Osteoblast (primary cell): ENCODE data around the gene FBXO46. TPM values are rescaled to one million over a fixed set of nuclear protein-coding genes. Genes with fewer than 3 reads are reported as not detected.

Source experiments
- DNase-seq: peaks from one replicate; pipeline ENCODE4 v3.0.0; 2011; ENCODE audit warnings: low spot score, mixed read lengths; ENCODE audit not compliant: insufficient read length; ENCODE audit errors: missing footprints
- H2AFZ ChIP-seq: 2 replicates; pipeline ENCODE4 v1.6.0; 2011; ENCODE audit warnings: mild to moderate bottlenecking, low read length
- H3K27ac ChIP-seq: 2 replicates; pipeline ENCODE4 v1.5.1; 2011; ENCODE audit warnings: mild to moderate bottlenecking, low read depth, low read length, moderate library complexity
- H3K27me3 ChIP-seq: 2 replicates; pipeline ENCODE4 v1.6.0; 2012; ENCODE audit warnings: mild to moderate bottlenecking, control low read depth, inconsistent platforms, low read length, moderate library complexity; ENCODE audit not compliant: insufficient read depth
- H3K36me3 ChIP-seq: 2 replicates; pipeline ENCODE4 v1.5.1; 2011; ENCODE audit warnings: mild to moderate bottlenecking, low read length, control low read depth, moderate library complexity; ENCODE audit not compliant: insufficient read depth
- H3K4me1 ChIP-seq: 2 replicates; pipeline ENCODE4 v1.5.1; 2011; ENCODE audit warnings: mild to moderate bottlenecking, low read length, control low read depth, moderate library complexity; ENCODE audit not compliant: insufficient read depth
- H3K4me2 ChIP-seq: 2 replicates; pipeline ENCODE4 v1.6.0; 2011; ENCODE audit warnings: mild to moderate bottlenecking, low read length; ENCODE audit not compliant: insufficient read depth
- H3K4me3 ChIP-seq: fragments of 200-600 bp; sonication (generic); 3 replicates; pipeline ENCODE4 v1.5.1; 2012; ENCODE audit warnings: mild to moderate bottlenecking, low read length, inconsistent platforms; ENCODE audit not compliant: insufficient read depth
- H3K79me2 ChIP-seq: 2 replicates; pipeline ENCODE4 v1.6.0; 2012; ENCODE audit warnings: mild to moderate bottlenecking, low read length, control low read depth, inconsistent platforms; ENCODE audit not compliant: insufficient read depth
- H3K9me3 ChIP-seq: 2 replicates; pipeline ENCODE4 v1.5.1; 2011; ENCODE audit warnings: low read depth, low read length, control low read depth
- H4K20me1 ChIP-seq: 2 replicates; pipeline ENCODE4 v1.6.0; 2012; ENCODE audit warnings: mild to moderate bottlenecking, low read length, control low read depth; ENCODE audit not compliant: insufficient read depth
- total RNA-seq: library from RNA; depleted of rRNA; stranded (reverse); fragments of >200 nt; gene quantifications from 2 replicates; pipeline ENCODE4 v1.2.3, GENCODE V29; 2012
- TF ChIP-seq, protein P1 (sequence below): IDR thresholded peaks from 2 replicates; pipeline ENCODE4 v1.5.1; 2011; ENCODE audit warnings: mild to moderate bottlenecking, low read depth, low read length, moderate library complexity; ENCODE audit errors: extremely low read depth

FBXO46 gene
- total RNA-seq, 1 donor: 9.0 TPM

DNA sequence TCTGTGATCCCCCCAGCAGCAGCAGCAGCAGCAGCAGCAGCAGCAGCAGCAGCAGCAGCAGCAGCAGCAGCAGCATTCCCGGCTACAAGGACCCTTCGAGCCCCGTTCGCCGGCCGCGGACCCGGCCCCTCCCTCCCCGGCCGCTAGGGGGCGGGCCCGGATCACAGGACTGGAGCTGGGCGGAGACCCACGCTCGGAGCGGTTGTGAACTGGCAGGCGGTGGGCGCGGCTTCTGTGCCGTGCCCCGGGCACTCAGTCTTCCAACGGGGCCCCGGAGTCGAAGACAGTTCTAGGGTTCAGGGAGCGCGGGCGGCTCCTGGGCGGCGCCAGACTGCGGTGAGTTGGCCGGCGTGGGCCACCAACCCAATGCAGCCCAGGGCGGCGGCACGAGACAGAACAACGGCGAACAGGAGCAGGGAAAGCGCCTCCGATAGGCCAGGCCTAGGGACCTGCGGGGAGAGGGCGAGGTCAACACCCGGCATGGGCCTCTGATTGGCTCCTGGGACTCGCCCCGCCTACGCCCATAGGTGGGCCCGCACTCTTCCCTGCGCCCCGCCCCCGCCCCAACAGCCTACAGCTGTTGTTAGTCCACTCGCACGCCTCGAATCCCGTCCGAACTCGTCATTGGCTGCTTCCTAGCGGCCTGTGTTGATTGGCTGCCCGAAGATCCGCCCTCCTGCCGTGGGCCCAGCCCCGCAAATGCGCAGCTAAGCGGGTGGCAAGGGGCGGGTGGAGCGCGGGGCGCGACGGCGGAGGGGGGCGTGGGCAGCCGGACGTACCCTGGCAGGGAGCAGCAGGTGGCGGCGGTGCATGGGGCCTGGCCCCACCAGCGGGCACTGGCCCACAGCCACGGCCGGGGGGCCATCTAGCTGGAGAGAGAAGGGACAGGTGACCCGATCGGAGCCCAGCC is 39.8 kb upstream of the FBXO46 start:
- peak overlapping the region; percentile 76 for H3K4me3 ChIP-seq
- H3K27me3 ChIP-seq: no peaks in the 10 kb centered on the region
- peaks cover 8% of the 10 kb centered on the region for H3K79me2 ChIP-seq
- H3K27ac ChIP-seq: peak overlapping the region; percentile 47
- DNase-seq: peak; percentile 100
- peaks cover 11% of the 10 kb centered on the region for H4K20me1 ChIP-seq
- peaks cover 23% of the 10 kb centered on the region for H3K4me1 ChIP-seq
- H2AFZ ChIP-seq: no peak overlapping the region
- H3K9me3 ChIP-seq: no peaks in the 10 kb centered on the region
- H3K4me2 ChIP-seq: peak overlapping the region; percentile 87
- TF ChIP-seq, protein P1, sequence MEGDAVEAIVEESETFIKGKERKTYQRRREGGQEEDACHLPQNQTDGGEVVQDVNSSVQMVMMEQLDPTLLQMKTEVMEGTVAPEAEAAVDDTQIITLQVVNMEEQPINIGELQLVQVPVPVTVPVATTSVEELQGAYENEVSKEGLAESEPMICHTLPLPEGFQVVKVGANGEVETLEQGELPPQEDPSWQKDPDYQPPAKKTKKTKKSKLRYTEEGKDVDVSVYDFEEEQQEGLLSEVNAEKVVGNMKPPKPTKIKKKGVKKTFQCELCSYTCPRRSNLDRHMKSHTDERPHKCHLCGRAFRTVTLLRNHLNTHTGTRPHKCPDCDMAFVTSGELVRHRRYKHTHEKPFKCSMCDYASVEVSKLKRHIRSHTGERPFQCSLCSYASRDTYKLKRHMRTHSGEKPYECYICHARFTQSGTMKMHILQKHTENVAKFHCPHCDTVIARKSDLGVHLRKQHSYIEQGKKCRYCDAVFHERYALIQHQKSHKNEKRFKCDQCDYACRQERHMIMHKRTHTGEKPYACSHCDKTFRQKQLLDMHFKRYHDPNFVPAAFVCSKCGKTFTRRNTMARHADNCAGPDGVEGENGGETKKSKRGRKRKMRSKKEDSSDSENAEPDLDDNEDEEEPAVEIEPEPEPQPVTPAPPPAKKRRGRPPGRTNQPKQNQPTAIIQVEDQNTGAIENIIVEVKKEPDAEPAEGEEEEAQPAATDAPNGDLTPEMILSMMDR: peak; percentile 77
- peaks cover 34% of the 10 kb centered on the region for H3K36me3 ChIP-seq

DNA sequence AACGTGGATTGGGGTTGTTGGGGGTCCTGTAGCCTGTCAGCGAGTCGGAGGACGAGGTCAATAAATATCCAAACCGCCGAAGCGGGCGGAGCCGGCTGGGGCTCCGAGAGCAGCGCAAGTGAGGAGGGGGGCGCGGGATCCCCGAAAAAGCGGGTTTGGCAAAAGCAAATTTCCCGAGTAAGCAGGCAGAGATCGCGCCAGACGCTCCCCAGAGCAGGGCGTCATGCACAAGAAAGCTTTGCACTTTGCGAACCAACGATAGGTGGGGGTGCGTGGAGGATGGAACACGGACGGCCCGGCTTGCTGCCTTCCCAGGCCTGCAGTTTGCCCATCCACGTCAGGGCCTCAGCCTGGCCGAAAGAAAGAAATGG is 39.1 kb upstream of the FBXO46 start:
- peak overlapping the region; percentile 76 for H3K4me3 ChIP-seq
- no peak overlapping the region for H2AFZ ChIP-seq
- H3K27me3 ChIP-seq: no peaks in the 10 kb centered on the region
- H3K79me2 ChIP-seq: peaks cover 8% of the 10 kb centered on the region
- H3K36me3 ChIP-seq: peaks cover 31% of the 10 kb centered on the region
- TF ChIP-seq, protein P1: no peak
- H3K4me2 ChIP-seq: peak overlapping the region; percentile 87
- DNase-seq: no peak
- H3K9me3 ChIP-seq: no peaks in the 10 kb centered on the region
- peaks cover 11% of the 10 kb centered on the region for H4K20me1 ChIP-seq
- H3K27ac ChIP-seq: peak overlapping the region; percentile 69
- H3K4me1 ChIP-seq: peaks cover 23% of the 10 kb centered on the region

DNA sequence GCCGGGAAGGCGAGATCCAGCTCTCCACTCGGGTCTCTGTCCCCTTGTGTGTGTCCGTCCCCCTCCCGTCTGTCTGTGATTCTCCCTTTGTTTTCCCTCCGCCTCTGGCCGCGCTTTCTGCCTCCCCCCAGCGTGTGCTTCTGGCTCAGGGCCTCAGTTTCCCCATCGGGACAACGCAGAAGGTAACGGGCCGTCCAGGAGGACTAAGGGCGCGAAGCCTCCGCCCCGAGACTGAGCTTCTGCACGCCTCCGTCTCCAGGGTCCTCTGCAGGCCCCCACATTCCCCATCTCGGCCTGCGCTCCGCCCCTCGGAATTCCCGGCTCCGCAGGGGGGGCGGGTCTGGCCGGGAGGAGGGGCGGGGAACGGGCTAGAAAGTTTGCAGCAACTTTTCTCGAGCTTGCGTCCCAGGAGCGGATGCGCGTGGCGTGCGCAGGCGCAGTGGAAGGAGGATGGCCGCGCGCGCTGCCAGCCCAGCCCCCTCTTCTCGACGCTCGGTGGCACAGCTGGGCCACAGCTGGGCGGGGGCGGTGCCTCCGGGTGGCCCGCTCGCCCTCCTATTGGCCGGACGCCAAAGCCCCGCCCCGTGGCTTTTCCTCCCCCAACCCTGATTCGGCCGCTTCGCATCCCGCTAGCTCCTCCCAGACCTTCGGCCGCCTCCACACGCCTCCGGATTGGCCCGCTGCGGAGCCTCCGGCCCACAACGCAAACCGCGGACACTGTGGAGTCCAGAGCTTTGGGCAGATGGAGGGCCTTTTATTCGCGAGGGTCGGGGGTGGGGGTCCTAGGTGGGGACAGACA is 38.5 kb upstream of the FBXO46 start, which contains the start of gene SIX5:
Gene SIX5, minus strand, starts transcription at position 269 of the 799 bp plus-strand sequence. CDS start 408 bp downstream, outside the sequence.
- H3K79me2 ChIP-seq: peaks cover 8% of the 10 kb centered on the region
- peaks cover 23% of the 10 kb centered on the region for H3K4me1 ChIP-seq
- peak; percentile 100 for DNase-seq
- H3K27me3 ChIP-seq: no peaks in the 10 kb centered on the region
- TF ChIP-seq, protein P1: no peak
- H2AFZ ChIP-seq: peak within 1 kb of the TSS; percentile 18
- peaks cover 26% of the 10 kb centered on the region for H3K36me3 ChIP-seq
- no peaks in the 10 kb centered on the region for H3K9me3 ChIP-seq
- peaks cover 11% of the 10 kb centered on the region for H4K20me1 ChIP-seq
- peak within 1 kb of the TSS; percentile 79 for H3K27ac ChIP-seq
- H3K4me2 ChIP-seq: peak within 1 kb of the TSS; percentile 96
- peak within 1 kb of the TSS; percentile 76 for H3K4me3 ChIP-seq
